Fibroblast of skin of back (primary cell): ENCODE measurements around the gene CCDC154.

Experiments
- DNase-seq: peaks from one replicate; pipeline ENCODE4 v3.0.0-alpha.2; 2013

The CCDC154 gene

GRCh38 chr16:1414532-1415260 lies 29.7 kb downstream of the CCDC154 start, which contains the start of gene UNKL:
Gene UNKL, minus strand, starts transcription at chr16:1414704. Its CDS starts 13 bp downstream, at chr16:1414691.
- DNase-seq = peak; percentile 50

- peak; percentile 50 for DNase-seq
These were observed 30.4 kb downstream of the CCDC154 start for GRCh38 chr16:1413684-1414531.

GRCh38 chr16:1412847-1413246 lies 31.5 kb downstream of the CCDC154 start:
- no peak for DNase-seq

- DNase-seq = peak; percentile 83
These were observed 36.1 kb downstream of the CCDC154 start for GRCh38 chr16:1408171-1408837.

- no peak for DNase-seq
These were observed 36.6 kb downstream of the CCDC154 start for GRCh38 chr16:1407753-1408152.

- no peak for DNase-seq
These were observed 40.6 kb downstream of the CCDC154 start for GRCh38 chr16:1403733-1404132.

GRCh38 chr16:1403036-1403435 lies 41.3 kb downstream of the CCDC154 start:
- DNase-seq = no peak

- no peak for DNase-seq
These were observed 42.6 kb downstream of the CCDC154 start for GRCh38 chr16:1401758-1402154.

GRCh38 chr16:1401061-1401757 lies 43.1 kb downstream of the CCDC154 start:
- no peak for DNase-seq

GRCh38 chr16:1398826-1399581 lies 45.4 kb downstream of the CCDC154 start:
- no peak for DNase-seq

- no peak for DNase-seq
These were observed 46.0 kb downstream of the CCDC154 start for GRCh38 chr16:1398351-1398750.

- DNase-seq = no peak
These were observed 46.6 kb downstream of the CCDC154 start for GRCh38 chr16:1397779-1398178.

GRCh38 chr16:1395444-1396031 lies 48.8 kb downstream of the CCDC154 start:
- DNase-seq = no peak

GRCh38 chr16:1394367-1394951 lies 49.9 kb downstream of the CCDC154 start:
- no peak for DNase-seq

GRCh38 chr16:1393613-1394176 lies 50.7 kb downstream of the CCDC154 start:
- no peak for DNase-seq

- no peak for DNase-seq
These were observed 51.5 kb downstream of the CCDC154 start for GRCh38 chr16:1392826-1393225.

GRCh38 chr16:1390239-1390779 lies 54.0 kb downstream of the CCDC154 start:
- no peak for DNase-seq

GRCh38 chr16:1389762-1390161 lies 54.6 kb downstream of the CCDC154 start:
- no peak for DNase-seq

- no peak for DNase-seq
These were observed 57.0 kb downstream of the CCDC154 start for GRCh38 chr16:1387331-1387730.

GRCh38 chr16:1385232-1385631 lies 59.1 kb downstream of the CCDC154 start:
- DNase-seq = no peak
